GM21515 (cell line): ENCODE measurements around the gene TBC1D4.

Source experiments
- ATAC-seq: cut with Tn5 transposase; IDR thresholded peaks from one replicate; pipeline ENCODE4 v1.9.1; 2021; ENCODE audit not compliant: unreplicated experiment

TBC1D4 gene

DNA sequence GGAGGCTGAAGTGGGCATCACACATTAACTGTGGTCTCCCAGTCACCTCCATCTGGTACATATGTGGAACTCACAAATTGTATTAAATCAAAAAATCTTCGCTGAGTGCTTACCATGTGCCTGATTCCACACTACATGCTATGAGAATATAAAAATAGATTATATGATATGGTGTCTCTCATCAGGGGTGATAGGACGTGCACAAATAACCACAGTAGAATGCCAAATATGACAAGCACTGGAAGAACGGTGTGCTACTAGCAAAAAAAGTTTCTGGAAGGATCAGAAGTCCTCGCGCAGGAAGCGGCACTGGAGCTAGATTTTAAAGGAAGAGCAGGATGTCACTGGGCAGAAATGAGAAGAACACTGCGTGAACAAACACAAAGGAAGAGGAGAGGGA is 62.3 kb downstream of the TBC1D4 start:
- ATAC-seq, result no peak

DNA sequence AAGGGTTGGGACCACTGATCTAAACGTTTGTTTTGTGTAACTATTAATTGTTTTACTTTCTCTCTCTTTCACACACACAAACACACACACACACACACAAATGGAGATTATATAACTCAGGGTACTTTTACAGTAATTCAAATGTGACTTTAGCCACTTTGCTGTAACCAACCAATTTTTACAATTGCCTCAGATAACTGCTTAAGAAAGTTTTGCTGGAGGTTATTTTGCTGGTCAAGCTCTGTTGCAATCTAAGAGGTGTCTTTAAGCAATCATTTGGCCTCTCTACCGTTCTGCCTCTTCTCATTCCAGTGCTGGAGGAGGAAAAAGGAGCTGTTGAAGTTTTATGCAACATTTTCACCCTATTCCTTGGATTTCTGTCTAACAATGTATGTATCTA is 63.0 kb downstream of the TBC1D4 start:
- ATAC-seq, result no peak

DNA sequence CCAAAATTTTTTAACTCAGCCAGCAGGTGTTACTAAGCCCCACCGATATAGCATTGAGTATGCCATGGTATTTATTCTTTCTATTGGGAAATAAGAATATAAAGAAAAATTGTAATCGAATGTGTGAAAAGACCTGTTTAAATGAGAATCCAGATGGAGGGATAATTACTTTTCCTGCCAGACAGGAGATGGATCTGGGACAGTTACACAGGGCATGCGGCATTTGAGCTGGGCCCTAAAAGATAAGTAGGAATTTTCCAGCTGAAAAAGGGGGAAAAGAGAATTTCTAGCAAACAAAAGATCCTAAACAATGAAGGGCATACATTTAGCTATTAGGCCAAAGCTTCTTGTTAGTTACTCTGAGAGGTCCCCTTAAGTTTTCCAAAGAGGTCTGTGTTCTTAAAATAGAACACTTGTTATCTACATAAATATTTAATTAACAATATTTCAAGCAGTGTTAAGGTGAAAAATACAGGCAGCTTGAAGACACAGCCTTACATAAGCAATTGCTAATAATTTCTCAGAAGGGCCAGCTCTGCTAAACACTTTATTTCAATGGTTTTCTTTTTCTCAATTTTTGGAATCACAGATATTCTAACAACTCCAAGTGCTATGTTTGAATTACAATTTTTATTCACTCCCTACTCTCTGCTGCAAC is 63.7 kb downstream of the TBC1D4 start:
- no peak for ATAC-seq

DNA sequence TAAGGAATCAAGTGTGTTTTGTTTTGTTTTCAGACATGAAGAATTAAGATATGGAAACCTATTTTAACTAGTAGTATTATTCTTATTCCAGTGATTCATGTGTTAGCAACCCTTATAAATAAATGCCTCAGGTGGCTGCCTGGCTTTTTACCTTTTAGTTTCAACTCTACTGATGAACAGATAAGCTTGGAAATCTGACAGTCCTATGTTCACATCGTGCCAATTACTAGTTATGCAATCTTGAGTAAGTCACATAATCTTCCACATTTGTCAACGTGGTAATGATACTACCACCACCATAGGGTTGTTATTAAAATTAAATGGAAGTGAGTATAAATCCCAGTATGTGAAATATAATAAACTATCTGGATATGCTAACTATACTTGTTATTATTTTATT is 64.3 kb downstream of the TBC1D4 start:
- ATAC-seq, result no peak

DNA sequence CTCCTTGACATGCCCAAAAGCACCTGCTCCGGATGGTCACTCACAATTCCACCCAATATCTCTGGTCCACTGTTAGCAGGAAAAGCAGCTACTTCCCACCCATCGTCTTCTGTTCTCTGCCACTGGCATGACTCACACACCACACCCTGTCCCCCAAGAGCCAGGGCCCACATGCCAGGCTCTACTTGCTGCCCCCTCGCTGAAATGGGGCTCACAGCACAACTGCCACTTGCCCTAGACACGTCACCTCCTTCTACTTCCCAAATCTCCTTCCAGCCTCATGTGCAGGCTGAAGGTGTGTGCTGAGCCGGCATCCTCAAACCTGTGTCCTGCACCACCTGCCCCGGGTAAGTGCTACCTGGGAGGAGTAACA is 65.0 kb downstream of the TBC1D4 start:
- ATAC-seq, result no peak

DNA sequence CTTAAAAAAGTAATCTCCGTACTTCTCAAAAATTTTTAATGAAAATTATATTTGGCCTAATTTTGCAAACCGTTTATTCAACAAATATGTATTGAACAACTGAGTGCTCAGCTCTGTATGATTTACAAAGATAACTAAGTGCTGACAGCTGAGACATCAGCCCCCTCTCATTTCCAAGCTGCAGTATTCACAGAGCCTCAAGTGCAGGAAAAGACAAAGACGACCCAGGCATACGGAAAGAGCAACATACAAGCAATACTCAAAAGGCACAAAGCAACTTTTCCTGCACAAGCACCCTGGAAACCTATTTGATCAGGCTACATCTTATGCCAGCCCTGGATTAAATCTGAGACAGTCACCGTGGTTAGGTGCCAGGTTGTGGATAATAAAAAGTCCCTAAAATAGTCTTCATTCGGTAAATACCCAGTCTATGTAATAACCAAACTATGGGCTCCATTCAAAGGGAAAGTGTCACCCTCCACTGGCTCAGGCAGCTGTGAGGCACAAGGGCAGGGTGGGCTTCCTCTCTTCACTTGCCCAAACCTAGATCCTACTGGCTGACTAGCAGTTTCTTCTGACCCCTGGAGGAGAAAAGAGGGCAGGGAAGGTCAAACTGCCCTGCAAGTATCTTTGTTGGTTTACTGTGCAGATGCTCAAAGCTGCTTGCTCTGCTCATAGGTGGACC is 65.5 kb downstream of the TBC1D4 start:
- ATAC-seq, result peak; percentile 60

DNA sequence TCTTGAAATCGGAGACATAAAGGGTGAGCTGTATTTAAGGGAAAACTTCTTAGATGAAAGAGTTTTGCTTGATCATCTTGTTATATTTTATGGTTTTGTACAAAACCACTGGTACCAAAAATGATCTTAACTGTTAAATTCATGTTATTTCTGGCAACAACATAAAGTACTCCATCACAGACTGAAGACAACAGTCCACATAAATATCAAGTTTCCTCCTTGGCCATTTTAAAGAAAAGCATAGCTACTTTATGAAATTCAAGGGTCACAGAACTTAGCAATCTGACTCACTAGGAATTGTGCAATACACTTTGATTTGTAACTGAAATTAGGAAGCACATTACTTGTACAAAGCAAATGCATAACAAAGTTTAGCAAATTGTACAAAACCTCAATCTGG is 66.3 kb downstream of the TBC1D4 start:
- ATAC-seq, result no peak

DNA sequence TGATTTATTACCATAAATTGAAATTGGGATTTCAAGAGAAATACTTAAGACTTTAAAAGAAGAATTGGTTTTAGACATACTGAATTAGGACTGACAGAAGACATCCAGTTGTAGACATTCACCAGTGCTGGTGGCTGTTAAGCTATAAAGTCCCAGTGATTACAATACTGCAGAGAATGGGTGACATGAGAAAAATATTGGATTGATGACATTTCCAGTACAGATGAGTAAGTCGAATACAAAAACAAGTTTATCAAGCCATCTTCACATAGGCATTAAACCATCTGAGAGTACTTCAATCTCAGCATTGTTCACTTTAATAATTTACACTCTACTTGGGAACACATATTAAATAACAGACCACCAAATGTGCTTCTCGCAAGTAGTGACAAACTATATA is 66.8 kb downstream of the TBC1D4 start:
- no peak for ATAC-seq

DNA sequence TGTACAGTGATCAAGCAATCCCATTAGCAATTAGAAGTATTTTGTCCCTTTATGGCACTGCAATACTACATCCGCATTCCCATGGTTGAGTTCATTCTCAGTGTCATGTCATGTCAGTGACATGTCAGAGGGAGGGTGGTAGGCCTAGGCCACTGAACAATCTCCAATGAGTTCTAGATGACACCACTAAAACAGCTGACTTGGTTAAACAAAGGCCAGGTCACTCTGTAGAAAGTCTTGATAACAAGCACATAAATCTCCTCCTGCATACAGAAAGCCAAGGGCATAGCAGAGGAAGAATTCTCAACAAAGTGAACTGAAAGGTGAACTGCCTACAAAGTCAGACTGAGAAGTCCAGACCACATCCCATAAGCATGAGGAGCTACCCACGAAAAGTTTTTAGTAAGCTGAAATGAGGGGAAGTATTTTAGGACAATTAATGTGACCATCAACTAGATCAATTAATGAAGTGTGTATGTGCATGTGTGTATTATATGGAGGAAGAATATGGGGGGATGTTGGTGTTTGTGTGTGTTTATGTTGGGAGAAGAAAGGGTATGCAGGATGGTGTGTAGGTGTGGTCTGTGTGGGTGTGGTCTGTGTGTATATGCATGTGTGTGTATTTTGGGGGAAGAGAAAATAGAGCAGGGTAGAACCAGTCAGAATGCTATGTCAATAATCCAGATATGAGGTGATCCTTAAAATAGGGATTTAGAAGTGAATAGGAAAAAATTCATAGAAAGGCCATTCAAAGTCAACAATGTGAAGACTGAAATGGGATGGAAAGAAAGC is 67.7 kb downstream of the TBC1D4 start:
- no peak for ATAC-seq

DNA sequence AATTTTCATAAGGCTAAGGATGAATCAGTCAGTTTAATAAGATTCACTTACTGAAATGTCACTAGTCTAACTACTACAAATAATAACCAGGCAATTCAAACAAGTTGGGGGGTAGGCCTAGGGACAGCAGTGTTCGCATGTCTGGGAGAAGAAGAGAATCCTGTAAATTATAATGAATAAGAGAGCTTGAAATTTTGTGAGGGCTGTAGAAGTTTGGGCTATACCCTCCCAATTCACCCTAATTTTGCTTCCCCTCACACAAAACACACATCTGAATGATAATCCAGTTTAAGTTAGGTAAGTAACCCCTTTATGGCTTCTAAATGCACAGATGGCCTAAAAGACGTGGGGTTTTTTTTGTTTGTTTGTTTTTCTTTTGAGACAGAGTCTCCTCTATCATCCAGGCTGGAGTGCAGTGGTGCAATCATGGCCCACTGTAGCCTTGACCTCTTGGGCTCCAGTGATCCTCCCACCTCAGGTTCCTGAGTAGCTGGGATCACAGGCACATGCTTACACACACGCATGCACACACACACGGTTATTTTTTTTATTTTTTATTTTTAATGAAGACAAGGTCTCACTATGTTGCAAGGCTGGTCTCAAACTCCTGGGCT is 69.9 kb downstream of the TBC1D4 start:
- ATAC-seq, result no peak

DNA sequence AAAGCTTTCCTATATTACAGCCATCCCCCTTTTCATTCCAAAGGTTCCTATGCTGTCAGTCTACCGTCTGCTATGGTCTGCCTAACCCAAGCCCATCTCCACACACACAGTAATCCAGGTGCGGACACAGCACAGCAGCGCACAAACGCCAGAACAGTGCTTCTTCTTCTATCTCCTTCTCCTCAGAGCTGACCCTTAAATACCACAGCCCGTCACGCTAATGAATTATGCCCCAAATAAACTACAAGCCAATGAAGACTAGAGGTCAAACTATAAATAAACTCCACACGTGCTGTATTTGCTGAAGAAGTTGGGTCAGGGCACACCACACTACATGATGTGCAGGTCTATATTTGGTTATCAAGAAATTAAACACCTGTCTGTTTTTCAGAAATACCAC is 71.8 kb downstream of the TBC1D4 start:
- no peak for ATAC-seq

DNA sequence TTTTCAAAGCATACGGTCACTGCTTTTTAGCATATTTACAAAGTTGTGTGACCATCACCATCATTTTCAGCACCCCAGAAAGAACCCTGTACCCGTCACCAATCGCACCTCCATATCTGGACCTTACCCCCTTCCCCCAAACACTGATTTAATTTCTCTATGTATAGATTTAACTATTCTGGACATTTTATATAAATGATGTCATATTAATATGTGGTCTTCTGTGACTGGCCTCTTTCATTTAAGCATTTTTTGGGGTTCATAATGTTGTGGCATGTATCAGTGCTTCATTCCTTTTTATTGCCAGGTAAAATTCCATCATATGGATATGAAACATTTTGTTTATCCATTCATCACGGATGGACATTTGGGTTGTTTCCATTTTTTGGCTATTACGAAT is 74.0 kb downstream of the TBC1D4 start:
- no peak for ATAC-seq

DNA sequence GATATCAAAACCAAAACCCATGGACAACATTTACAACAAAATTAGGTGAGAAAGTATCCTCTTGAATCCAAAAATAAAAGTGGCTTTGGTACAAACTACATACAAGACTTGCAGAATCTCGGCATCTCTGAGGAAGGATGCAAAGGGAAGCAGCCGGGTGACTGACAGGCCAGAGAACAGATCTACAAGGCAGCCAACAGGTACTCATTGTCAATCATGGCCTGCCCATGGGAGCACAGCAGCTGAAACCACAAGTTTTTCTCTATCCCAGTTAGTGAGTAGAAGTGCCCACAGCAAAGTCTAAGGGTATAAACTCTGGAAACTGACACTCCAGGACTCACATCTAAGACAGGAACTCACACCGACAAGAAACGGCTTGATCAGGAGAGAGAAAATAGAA is 74.5 kb downstream of the TBC1D4 start:
- ATAC-seq, result no peak

DNA sequence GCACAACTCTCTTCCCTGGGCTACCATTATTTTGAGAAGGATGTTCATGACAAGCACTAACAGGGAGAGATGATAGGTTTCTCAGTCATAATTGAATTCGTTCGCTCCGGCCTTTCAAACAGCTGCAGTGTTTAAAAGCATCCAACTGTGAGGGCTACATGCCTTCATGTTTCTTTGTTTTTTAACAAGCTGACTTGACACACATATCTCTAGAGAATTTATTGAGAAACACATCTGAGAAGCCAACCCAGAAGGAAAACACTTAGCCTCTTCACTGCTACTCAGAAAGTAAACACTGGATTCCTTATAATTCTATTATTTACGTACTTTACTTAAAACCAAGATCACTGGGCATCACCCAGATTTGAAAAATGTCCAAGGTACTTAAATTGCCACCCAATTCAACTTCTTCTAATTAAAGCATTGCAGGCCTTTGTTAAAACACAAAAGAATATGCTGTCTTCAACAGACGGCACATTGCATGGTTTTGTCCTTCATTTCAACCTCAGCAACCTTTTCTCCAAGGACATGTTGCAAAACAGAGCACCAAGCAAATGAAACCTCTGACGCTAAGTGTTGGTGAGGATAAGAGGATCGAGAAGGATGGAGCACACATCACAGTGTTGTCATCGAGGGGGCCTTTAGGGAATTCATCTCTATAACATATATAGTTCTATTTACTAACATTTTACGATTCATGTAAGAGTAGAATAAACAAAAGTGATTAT is 75.8 kb downstream of the TBC1D4 start:
- ATAC-seq, result no peak

DNA sequence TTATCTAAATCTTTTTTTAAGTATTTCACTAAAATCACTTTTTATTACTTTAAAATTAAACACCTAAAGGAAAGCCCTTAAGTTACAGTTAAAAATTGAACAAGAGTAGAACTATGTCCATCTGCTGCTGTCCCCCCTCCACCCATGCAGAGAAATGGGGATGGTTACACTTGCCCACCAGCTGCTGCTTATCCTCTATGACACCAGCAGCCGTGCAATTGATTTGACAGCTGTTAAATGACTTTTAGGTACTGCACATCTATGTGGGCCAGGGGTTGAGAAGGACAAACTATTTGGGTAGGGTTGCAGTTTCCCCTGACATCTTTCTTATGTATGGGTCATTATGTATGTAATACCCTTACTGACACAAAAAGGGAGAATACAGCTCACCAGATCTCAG is 77.2 kb downstream of the TBC1D4 start:
- ATAC-seq, result no peak

DNA sequence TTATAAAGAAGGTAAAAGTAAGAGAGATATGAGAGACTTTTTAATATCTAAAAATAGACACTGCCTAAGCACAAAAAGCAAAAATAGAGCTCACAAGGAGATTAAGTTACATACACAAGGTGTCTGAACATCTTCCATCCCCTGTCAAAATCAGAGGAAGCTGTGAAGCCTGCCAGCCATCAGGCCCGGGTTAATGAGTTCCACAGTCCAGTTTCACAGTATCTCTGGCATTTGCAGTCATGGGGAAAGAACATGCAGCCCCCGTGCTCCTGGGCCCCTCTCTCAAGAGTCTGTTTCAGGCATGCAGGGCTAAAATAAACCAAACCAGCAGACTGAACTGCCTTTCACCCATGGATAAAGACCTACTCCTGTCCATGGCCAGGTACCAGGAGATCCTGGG is 79.2 kb downstream of the TBC1D4 start:
- ATAC-seq, result no peak

DNA sequence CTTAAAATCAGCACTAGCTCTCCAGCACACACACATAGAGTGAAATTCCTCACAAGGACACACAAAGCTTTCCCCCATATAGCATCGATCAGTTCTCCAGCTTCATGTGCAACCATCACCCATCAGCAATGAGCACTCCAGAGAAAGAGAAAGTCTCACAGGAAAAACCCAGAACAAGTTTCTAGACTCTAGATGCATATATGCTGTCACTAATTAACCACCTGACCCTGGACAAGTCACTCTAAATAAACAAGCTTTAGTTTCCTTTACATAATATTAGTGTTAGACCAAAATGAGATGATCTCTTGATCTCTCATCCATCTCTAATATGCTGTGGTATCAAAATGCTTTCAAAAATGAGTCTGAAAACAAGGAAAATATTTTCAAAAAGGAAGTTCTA is 81.2 kb downstream of the TBC1D4 start:
- ATAC-seq, result no peak

DNA sequence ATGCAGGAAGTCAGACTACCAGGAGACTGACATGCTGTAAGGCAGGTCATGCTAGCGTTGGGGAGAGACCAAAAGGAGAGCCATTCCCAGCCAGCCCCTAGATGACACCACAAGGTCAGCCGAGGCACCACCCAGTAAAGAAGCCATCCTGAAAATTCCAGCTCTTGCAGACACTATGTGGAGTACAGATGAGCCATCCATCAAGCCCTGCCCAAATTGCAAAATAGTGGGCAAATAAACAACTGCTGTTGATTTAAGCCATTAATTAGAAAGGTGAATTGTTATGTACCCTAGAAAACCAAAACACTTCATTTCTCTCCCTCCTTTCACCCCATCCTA is 82.1 kb downstream of the TBC1D4 start:
- ATAC-seq, result no peak

DNA sequence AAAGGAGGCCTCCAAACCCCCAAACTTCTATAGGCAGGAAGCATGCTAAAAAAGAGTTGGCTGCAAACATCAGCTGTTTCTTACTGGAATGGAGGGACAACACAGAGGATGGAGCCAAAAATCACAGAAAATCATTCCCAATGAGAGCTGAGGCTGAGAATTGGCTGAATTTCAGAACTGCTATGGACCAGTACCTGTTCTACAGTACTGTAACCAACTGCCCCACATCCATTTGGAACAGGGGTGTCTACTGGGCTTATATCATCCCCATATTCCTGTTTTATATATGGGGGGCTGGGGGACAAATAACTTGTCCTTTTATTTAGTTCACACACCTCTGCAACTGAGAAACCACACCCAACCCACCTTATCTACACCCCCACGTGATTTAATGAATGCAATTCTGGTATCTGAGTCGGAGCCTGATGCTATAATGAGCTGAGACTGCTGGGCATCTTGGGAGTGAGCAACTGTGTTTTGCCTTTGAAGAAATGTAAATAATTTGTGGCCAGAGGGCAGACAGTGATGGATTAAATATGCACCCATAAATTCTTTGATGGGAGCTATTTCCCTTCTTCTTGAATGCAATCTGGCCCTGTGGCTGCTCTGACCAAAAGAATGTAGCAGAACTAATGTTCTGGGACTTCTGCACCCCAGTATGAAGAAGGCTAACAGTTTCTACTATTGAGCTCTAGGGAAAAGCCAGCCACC is 82.6 kb downstream of the TBC1D4 start:
- no peak for ATAC-seq

DNA sequence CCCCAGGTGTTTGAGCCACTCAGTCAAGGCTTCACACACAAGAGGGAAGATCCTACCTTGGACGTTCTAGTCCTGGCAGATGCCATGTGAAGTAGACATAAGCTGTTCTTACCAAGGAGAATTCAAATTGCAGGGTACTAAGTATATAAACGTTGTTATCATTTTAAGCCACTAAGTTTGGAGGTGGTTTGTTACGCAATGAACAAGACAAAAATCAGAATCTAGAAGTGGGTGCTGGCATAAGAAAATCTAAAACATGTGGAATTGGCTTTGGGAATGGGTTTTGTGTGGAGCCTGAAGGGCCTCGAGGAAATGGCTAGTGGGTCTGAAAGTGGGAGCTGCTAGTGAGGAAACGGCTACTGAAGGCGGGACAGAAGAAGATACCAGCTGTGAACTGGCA is 83.9 kb downstream of the TBC1D4 start:
- ATAC-seq, result no peak

DNA sequence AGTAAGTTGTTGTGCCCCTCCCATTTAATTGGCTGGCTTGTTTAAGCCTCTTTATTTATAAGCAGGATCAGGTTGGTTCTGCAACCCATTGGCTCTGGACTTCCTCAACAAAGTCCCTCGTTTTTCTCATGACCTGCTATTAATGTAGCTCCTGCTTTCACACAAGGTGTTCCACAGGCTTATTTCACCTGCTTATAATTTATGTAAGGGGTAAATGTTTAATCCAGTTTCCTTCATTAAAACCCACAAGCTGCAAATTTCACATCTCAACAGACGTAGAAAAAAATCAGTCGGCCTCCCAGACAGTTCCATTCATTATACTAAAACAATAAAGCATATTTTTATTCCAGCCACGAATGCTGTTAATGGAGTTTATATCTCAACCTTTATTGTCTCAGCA is 86.1 kb downstream of the TBC1D4 start:
- ATAC-seq, result no peak
